ENCODE measurements around the gene OR8H1.

OR8H1 gene, protein sequence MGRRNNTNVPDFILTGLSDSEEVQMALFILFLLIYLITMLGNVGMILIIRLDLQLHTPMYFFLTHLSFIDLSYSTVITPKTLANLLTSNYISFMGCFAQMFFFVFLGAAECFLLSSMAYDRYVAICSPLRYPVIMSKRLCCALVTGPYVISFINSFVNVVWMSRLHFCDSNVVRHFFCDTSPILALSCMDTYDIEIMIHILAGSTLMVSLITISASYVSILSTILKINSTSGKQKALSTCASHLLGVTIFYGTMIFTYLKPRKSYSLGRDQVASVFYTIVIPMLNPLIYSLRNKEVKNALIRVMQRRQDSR

DNA sequence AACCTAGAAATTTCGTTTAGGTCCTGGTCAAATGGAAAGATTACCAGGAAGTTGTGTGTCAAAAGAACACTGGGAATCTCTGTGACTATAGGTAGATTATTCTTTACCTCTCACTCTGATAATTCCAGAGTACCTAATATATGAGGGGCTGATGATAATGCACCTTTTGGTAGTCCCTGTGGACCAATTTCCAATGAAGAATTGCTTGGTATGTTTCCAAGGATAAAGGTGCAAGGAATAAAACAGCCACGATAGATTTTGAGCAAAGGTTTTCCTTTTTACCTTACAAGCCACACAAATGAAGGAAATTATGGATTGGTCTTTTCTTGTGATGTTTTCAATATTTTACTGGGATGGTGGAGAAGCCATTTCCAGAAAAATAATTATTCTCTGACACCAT, at the start of gene OR8H1:
OR8H1 (minus strand) TSS at position 101 of the 400 bp plus-strand sequence. CDS start 1,192 bp downstream, outside the sequence.
- no peak for DNase-seq

DNA sequence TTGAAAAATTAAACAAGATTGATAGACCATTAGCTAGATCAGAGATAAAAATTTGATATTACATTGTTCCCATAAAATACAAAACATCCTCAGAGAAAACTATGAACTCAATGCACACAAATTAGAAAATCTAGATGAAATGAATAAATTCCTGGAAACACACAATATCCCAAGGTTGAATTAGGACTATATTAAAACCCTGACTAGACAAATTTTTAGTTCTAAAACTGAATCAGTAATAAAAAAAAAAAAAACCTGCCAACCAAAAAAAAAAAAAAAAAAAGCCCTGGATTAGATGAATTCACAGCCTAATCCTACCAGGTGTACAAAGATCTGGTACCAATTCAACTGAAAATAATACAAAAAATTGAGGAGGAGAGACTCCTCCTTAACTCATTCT, 48.2 kb upstream of the OR8H1 start:
- DNase-seq = no peak

GRCh38 chr11:56333156-56333555, 41.1 kb upstream of the OR8H1 start:
- no peak for DNase-seq

- DNase-seq = no peak
These were observed 39.9 kb upstream of the OR8H1 start for GRCh38 chr11:56331861-56332491.

GRCh38 chr11:56314844-56315243, 22.8 kb upstream of the OR8H1 start, which contains the start of gene OR8K3:
Gene OR8K3 (plus strand): TSS chr11:56315144. CDS start chr11:56318307, 3,163 bp downstream.
- DNase-seq = no peak

DNA sequence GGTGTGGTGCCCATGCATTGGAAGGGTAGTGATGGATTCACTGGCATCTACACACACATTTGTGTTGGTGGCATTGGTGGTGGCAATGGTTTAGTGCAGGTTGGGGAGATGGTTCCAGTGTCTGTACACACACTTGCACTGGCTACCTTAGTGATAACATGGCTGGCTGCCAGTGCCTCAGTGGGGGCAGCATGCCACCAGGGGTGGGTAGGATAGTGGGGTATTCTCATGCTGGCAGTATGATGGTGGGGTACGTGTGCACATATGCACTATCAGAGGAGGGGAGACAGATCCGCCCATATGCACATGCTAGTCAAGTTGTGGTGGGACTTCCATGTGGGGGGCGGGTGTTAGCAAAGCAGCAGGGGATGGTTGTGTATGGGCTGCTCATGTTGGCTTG, 15.8 kb upstream of the OR8H1 start:
- DNase-seq = no peak

DNA sequence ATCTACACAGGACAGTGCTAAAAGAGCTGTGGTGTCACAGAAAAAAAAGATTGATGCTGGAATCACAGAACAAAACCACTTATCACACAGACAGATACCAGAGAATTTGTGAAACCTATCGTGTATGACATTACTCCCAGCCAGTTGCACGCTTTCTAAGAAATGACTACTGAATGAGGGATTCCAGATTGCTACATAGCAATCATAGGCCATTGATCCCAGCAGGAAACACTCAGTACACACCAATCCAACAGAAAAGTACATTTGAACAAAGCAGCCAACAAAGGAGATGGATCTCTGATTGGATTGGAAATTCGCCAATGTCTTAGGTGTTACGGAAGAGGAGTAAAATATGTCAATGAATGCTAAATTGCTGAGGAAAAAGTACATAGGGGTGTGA, 4.8 kb upstream of the OR8H1 start:
- no peak for DNase-seq

- DNase-seq = no peak
These were observed 18.2 kb downstream of the OR8H1 start, which contains the start of gene OR5T1 for GRCh38 chr11:56273854-56274253. Gene OR5T1 (plus strand): TSS chr11:56274154. CDS start chr11:56275639, 1,485 bp downstream.

GRCh38 chr11:56271092-56271491, 21.0 kb downstream of the OR8H1 start:
- peak in 1 of 2 experiments; percentile 6 for DNase-seq

- no peak for DNase-seq
These were observed 40.1 kb downstream of the OR8H1 start, which contains the start of gene OR5T3 for GRCh38 chr11:56251954-56252353. Gene OR5T3 (plus strand): TSS chr11:56252254. CDS start chr11:56252254, 0 bp downstream.

All from NCI-H526 (cell line).